Superior temporal gyrus (tissue), 1 donor: ENCODE results near the gene HOXA10.

ENCODE experiments used
- DNase-seq: peaks from one replicate; pipeline ENCODE4 v3.0.0-alpha.2; 2016; ENCODE audit errors: extremely low spot score

Gene HOXA10

DNA sequence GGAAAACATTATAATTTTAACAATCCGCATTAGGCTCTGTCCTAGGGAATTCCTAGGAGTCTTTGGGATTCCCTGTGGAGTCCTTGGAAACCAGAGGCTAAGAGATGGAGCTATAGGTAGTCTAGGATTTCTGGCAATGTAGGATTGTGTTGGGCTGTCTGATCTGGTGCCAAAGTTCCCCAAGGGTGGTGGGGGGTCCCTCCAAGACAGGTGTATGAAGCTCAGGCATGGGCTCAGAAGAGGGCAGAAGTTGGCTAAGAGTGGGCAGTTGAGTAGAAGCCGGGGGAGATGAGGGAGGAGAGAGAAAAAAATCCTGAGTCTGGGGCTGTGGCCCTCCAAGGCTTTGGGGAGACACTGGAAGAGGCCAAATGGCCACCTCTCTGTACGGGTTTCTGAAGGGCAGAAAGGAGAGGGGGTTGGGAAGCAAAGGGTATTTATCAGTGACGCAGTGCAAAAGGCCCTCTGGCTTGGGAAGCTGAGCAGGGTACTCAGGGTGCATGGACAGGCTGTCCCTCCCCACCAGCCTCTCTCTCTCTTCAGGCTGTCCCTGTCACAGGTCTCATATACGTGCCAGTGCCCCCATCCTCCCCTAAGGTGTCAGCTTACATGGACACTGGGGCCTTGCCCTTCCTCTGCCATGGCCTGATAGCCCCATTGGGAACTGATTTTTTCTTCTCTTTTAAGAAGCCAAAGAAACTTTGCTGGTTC is 27.5 kb downstream of the HOXA10 start:
- no peak for DNase-seq

DNA sequence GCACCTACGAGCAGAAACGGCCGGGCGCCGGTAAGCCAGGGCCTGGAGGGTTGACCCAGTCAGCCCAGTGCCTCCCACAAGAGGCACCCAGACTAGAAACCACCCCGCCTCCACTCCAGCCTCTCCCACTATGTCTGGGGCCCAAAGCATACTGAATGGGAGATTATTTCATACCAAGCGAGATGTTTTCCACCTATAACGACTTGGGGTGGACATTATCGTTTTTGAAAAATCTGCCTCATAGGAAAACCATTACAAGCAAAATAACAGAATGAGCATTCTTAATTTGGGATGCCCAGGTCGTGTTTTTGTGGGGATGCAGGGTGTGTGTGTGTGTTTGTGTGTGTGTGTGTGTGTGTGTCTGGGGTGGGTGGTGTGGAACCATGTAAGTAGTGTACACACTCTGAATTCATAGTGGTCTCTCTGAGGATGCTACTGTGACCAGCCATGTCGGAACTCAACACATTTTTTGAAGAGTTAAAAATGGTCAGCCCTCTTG is 28.2 kb downstream of the HOXA10 start:
- DNase-seq = no peak

DNA sequence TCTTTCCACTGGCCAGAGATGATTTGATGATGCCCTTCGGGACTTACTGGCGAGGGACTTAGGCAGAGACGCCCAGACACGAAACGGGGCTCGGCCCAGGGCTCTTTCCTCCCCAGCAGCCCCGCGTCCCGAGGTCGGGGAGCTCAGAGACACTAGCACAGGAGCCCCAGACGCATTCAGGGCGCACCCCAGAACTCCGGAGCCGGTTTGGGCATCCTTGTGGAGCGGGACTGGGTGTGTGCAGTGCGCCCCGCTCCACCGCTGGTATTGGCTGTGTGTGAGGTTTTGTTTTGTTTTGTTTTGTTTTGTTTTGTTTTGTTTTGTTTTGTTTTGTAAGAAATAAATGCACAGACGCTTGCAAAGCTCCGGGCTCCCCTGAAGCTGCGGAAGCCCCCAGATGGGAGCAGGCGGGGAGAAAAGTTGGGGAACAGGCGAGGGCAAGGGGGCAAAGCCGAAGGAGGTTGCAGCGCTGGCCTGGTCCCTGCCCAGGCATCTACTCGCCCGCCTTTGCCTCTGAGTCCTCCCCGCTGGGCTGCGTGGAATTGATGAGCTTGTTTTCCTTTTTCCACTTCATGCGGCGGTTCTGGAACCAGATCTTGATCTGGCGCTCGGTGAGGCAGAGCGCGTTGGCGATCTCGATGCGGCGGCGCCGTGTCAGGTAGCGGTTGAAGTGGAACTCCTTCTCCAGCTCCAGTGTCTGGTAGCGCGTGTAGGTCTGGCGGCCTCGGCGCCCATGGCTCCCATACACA is 28.8 kb downstream of the HOXA10 start:
- no peak for DNase-seq

DNA sequence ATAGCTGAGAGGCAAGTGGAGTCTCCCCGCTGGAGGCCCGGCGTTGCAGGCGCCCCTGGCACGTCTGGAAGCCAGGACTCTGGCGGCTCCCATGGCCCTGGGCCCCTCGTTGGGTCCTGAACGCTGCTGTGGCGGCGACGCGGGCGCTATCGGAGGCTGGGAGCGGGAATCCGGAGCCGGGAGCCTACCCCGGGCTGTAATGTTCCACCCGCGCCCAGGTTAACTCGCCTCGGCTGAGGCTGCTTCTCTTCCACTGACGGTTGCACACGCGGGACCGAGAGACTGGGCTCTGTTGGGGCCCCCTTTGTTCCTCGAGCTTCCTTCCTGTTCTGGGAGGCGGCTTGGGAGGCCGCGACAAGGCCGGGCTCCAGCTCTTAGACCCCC is 29.3 kb downstream of the HOXA10 start:
- DNase-seq = no peak

DNA sequence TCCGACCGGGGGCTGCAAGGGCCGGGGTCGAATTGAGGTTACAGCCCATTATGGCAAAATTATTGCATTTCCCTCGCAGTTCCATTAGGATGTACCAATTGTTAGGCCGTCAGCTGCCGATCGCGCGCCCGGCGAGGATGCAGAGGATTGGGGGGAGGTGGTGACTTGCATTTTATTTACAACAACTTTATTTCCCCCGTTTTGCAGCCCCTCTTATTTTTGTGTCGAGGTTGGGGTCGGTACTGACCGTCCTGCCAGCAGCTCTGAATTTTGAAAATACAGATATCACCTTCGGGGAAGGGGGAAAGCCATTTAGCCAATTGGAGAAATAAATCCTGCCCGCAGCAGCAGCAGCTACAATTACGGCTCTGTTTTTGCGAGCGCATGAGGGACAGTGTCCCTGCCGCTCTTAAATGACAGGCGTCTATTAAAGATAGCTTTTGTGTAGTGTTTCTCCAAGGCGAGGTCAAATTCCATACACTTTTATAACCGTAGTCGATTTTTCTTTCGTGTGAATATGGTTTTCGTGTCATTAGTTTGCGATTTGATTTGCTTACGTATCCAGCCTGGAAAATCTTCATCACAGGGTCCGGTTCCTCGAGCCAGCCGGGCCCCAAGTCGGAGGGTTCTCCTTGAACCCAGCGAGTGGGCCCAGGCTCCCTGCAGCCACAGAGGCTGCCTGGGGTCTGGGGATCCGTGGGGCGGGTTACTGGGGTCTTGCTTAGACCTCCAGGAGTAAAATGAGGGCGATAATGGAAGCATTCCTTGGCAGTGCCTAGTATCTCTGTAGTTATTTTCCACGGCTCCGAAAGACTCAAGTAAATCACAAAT is 30.0 kb downstream of the HOXA10 start:
- no peak for DNase-seq

DNA sequence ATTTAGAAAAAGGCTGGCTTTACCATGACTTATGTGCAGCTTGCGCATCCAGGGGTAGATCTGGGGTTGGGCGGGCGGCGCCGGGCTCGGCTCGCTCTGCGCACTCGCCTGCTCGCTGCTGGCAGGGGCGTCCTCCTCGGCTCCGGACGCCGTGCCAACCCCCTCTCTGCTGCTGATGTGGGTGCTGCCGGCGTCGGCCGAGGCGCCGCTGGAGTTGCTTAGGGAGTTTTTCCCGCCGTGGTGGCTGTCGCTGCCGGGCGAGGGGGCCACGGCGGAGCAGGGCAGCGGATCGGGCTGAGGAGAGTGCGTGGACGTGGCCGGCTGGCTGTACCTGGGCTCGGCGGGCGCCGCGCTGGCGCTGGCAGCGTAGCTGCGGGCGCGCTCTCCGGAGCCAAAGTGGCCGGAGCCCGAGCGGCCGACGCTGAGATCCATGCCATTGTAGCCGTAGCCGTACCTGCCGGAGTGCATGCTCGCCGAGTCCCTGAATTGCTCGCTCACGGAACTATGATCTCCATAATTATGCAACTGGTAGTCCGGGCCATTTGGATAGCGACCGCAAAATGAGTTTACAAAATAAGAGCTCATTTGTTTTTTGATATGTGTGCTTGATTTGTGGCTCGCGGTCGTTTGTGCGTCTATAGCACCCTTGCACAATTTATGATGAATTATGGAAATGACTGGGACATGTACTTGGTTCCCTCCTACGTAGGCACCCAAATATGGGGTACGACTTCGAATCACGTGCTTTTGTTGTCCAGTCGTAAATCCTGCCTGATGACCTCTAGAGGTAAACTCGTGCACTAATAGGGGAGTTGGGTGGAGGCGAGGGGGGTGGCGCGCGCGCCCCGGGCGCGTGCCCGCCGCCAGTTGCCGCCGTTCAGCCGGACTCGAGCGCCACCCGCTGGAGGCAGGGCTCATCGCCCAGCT is 30.8 kb downstream of the HOXA10 start, which contains the start of gene HOXA5:
TSS of gene HOXA5 (minus strand) at position 659 of the 927 bp plus-strand sequence. CDS start at position 585, 74 bp downstream.
- no peak for DNase-seq

DNA sequence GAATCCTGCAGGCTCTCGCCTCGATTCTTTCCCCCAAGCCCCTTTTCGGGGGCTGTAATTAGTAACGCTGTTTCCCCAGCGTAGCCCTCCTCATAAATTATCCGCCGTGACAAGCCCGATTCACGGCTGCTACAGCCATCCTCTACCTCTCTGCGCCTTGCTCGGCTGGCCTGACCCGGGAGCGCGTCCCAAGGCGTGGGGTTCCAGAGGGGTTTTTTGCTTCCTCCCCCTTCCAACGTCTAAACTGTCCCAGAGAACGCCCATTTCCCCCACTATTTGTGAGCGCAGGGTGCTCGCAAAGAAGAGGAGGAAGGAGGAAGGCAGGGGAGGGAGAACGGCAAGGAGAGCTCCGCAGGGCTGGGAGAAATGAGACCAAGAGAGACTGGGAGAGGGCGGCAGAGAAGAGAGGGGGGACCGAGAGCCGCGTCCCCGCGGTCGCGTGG is 31.5 kb downstream of the HOXA10 start:
- no peak for DNase-seq

DNA sequence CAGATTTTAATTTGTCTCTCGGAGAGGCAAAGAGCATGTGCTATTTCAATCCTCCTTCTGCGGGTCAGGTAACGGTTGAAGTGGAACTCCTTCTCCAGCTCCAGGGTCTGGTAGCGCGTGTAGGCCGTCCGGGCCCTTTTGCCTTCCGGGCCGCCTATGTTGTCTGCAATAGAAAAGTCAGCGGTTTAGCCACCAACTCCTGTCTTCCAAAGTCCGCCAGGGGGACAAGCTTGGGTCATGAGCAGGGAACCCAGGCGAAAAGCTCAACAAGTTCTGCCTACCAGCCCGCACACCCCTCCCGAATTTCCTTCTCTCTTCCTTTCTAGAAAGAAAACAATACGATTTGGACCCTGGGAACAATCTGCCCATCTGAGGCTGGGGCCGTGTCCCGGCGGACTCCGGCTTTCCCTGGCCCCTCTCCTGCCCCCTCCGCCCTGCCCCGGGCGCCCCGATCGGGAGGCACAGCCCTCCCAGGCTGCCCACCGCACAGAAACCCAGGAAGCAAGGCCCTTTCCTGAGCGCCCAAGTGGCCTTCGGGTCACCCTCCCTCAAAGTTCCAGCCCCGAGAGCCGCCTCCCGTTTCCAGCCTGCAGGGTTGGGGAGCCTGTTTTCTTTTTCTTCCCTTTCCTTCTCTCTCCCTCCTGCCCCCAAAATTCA is 32.1 kb downstream of the HOXA10 start:
- DNase-seq = no peak

DNA sequence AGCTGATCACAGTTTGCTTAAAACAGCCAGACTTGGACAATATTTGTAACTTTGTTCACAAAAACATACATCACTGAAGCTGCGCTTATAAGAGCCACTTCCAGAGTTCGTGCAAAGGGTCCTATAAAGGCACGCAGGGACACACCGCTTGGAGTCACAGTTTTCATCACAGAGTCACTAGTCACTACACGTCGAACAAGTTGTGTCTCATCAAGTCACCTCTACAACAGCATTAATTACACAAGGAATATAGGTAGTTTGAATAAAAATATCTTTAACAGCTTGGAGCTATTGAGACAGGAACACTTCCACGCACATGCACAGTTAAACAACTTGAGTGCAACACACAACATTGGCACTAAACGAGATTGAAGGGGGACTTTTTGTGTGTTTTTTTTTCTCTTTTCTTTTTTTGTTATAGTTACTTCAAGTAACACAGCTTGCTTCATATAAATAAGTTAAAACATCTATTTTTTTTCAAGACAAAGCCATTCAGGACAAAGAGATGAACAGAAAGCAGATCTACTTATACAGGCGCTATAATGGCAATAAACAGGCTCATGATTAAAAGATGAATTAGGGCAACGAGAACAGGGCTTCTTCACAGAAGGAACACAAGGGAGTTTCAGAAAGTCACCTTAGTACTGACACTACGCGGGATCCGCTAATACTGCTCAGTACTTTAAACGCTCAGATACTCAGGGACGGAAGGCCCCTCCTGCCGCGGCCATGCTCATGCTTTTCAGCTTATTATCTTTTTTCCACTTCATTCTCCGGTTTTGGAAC is 32.8 kb downstream of the HOXA10 start:
- no peak for DNase-seq

DNA sequence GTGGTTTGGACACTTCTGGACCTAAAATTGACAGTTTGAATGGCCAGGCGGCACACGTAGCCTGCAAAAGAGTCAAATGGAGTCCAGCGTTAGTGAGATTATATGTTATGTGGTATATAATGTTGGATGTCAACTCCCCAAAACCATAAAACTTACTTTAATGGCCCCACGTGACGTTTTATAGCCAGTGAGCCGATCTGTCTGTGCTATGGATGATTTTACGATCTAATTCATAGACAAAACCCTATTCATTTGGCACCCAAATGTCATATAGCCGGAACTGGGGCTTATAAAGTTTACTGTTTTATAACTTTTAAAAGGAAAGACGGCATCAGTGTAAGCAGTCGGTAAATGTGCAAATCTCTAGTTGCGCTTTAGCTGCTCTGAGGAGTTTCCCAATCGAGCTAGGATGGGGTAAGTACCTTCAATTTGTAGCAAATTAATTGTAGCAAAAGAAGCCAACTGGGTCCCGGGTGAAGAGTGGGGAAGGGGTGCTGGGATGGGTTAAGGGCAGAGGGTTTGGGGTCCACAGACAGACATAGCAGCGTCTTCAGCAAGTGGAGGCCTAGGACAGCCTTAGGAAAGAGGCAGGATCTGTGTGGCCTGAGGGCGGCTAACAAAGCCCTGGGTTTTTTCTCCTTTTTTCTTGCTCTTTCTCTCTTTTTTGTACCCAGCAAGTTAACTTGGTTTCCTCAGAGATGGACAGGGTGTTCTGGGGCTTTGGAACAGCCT is 33.8 kb downstream of the HOXA10 start:
- no peak for DNase-seq

DNA sequence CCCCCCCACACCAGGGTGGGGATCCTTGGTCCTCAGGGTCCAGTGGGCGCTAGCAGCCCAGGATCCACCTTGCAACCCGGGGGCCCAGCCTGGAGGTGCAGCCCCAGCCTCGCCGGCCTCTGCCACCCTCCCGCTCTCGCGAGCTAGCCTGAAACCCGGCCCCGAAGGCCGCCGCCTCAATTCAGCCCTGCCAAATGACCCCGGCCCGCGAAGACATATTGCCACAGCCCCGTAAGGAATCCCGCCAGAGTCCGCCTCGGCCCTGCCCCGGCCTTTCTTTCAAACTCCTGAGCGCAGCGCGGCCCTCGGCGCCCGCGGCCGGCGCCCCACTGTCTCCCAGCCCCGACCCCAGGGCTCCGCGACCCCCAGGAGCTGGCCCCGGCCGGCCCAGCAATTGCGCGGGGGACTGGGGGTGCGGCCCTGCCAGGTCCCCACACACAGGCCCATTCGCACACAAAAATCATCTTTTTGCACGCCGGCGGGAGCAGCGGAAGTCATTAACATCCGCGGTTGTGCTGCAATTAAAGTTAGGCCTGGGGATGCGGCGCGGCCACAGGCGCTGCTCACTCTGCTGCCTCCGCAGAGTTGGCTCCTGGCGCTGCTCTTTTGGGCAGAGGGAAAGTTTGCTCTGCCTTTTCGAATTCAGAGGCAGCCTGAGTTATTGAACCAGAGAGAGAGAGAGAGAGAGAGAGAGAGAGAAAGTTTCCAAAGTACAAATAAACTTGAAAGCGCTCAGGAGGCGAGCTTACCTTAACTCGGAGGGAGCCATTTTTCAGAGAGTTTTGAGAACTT is 34.6 kb downstream of the HOXA10 start:
- DNase-seq = no peak

DNA sequence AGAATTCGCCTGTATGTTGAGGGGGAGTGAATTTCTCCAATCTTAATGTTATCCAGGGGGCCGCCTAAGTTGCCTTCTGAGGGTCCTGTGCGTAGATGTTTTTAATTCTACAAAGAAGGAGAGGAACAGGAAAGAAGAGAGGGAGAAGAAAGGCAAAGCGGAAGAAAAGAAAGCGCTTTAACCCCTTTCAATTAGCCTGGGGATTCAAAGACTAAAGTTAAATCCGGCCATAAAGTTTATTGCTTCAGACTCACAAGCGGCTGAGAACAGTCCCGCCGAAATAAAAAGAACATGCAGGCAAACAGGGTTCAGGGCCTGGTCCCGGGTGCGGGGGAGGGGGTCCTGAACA is 35.2 kb downstream of the HOXA10 start:
- DNase-seq = no peak

DNA sequence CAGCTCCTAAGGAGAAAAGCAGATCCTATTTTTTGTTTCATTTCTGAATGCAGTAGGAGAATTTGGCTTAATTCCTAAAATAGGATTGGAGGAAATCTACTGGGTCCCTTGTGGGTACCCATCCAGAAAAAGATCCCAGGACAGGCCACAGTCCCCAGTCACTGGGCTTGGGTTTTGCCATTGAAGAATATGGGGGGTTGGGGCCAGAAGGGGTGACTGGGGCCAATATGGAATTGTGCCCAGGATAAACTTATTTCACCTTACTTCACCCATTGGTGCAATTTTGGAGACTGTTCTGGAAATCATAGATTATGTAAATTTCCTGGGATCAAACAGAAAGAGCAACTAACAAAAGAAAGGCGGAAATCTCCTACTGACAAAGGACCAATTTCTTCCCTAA is 35.6 kb downstream of the HOXA10 start:
- no peak for DNase-seq

DNA sequence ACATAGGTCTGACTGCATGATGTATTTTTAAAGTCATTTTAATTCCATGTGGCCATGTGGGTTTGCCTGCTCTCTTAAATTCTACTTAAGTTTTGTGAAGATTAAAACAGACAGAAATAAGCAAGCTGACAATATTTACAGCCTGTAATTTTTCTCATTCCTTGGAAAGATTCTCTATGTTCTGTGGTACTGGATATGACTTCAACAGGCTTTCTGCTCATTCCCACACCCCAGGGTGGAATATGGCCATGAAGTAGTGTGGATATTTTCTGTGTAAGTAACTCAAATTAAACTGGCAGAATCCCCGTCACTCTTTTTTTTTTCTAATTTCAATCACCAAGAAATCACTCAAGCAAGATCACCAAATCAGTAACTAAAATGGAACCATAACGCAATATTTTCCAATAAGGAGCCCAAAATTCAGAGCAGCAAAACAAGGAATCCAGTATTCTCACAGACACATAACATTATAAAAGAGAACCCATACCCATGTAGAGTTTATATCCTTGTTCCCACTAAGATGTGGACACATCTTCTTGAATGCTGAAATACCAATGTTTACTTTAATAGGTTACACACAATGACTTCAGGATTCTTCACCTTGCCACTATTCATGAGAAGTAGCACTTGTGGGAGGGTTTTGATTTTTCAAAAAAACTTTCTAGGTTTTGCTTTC is 36.3 kb downstream of the HOXA10 start:
- DNase-seq = no peak

DNA sequence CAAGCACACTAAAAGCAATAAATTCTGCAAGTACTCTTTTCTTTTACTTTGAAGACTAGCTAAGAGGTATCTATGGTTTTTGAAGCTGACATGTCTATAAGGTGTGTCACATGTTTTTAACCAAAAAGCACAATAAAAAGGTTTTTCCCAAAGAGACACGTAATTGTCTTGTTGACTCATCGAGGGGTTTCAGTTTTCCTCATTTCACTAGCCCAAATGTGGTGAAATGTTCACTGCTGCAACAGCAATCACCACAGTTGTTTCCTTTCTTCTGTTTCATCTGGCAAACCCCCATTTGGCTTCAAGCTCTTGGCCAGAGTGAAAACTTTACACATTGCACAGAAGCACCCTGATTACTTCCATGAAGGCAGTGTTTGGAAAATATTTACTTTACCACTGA is 39.7 kb downstream of the HOXA10 start:
- DNase-seq = no peak

DNA sequence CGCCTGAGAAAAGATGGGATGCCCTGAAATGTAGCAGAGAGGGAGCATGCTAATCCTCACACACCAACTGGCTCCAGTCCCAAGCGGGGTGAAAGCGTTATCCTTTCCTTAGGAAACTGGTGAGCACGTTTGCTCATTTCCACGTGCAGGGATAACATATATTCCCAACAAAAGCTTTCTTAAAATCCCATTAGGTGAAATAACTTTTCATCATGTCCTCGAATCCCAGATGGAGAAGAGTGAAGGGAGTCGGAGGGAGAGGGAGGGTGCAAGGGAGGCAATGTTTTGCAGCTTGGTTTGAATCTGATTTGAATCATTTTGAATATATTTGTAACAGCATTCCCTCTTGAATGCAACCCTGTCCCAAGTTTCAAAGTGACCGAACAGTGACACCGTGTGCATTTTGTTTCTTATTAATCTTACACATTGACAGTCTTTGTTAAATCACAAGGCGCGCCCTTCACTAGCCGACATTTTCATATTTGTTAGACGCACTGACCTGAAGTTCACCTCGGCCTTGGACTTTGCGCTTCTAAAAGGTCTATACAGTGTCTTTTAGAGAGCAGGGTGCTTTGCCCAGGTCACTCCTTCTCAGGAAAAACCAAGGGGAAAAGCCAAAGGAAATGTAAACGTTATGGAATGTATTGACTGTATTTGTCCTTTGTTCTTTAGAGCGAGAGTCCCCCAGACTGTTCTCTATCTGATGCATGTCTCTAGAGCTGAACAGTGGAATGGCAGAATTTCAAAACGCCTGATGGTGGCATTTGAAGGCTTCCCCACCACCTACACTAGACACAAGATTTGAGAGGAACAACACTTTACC is 40.5 kb downstream of the HOXA10 start:
- no peak for DNase-seq

DNA sequence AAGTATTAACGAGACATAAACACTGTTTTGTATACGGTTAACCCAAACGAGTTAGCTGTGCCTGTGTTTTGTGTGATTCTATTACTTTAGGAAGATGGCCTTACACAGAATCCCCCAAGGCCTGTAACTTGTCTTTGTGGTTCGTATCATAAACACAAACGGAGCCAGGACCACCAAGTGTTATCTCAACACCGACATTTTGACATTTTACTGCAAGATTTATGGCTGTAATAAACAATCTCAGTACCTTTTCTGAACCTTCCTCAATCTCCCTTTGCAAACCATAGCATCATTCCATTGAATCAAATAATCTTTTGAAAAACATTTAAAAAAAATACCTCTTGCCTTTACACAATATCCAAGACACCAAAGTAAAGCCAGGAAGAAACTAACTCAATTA is 41.1 kb downstream of the HOXA10 start:
- no peak for DNase-seq
